K562 (cell line): Measurements from ENCODE around the gene PARD3B. TPM values are rescaled to one million over a fixed set of nuclear protein-coding genes. Genes with fewer than 3 reads are reported as not detected.

Experiments used
- ATAC-seq: fragments of 200-7000 bp; cut with Tn5 transposase; 3 replicates; pipeline ENCODE4 v1.9.1; 2020; ENCODE audit warnings: moderate library complexity
- BruUV-seq: library from RNA; stranded (reverse); fragments of 400-500 nt; replicated peaks from 2 replicates; lab custom pipeline; 2021; lab: Mats Ljungman, UMichigan
- CTCF ChIA-PET: fragments of 300-600 bp; formaldehyde crosslinking; extraction: SDS; loops from one replicate; lab custom pipeline; 2021; ENCODE audit warnings: low intra/inter-chr PET ratio; lab: Yijun Ruan, JAX
- POLR2A ChIA-PET: fragments of 300-600, 350-650 bp; sonication (Branson Sonifier 250); formaldehyde crosslinking; extraction: SDS; loops from one replicate; lab custom pipeline; 2021; ENCODE audit warnings: antibody characterized with exemption, inconsistent platforms; lab: Yijun Ruan, JAX
- DNase-seq, 4 experiments: peaks; one replicate each; pipeline versions ENCODE4 v3.0.0 to v3.0.0-alpha.2; 2011 to 2018; ENCODE audit warnings: low spot score in 3 of 4, mixed read lengths in 3 of 4; ENCODE audit errors: extremely low read depth in 1 of 4
- FAIRE-seq: peaks from 2 replicates; lab custom pipeline; 2011; peaks lifted over from hg19 to GRCh38; lab: Jason Lieb, UNC
- H2AFZ ChIP-seq: 2 replicates; pipeline ENCODE4 v1.6.0; 2011; ENCODE audit warnings: low read depth, low read length, control low read depth, inconsistent platforms
- H3K27ac ChIP-seq: fragments of 200-600 bp; 3 replicates; pipeline ENCODE4 v1.8.0; 2011; ENCODE audit warnings: low read depth, mild to moderate bottlenecking, control low read depth, inconsistent platforms, low read length, moderate library complexity, mixed read lengths; ENCODE audit errors: extremely low read depth
- H3K27me3 ChIP-seq, 2 experiments: fragments of 300-600 bp in 1 of 2; 2 replicates in 1 of 2; 3 replicates in 1 of 2; pipeline versions ENCODE4 v1.6.0 to v1.8.0; 2011; ENCODE audit warnings: inconsistent platforms in 2 of 2, low read length in 2 of 2, mild to moderate bottlenecking in 1 of 2, mixed read lengths in 1 of 2, moderate library complexity in 1 of 2; ENCODE audit not compliant: control insufficient read depth in 2 of 2, insufficient read depth in 2 of 2
- H3K36me3 ChIP-seq: fragments of 300-600 bp; 3 replicates; pipeline ENCODE4 v1.8.0; 2011; ENCODE audit warnings: mild to moderate bottlenecking, low read length, inconsistent platforms; ENCODE audit not compliant: control insufficient read depth, insufficient read depth
- H3K4me1 ChIP-seq, 2 experiments: fragments of 200-600 bp in 1 of 2; replicated peaks in 1 of 2; 2 replicates in 1 of 2; 3 replicates in 1 of 2; pipeline versions ENCODE4 v1.5.1 to v1.8.0; 2011; ENCODE audit warnings: inconsistent platforms in 2 of 2, low read length in 2 of 2, mild to moderate bottlenecking in 1 of 2, mixed read lengths in 1 of 2, moderate library complexity in 1 of 2; ENCODE audit not compliant: control insufficient read depth in 2 of 2, insufficient read depth in 2 of 2
- H3K4me2 ChIP-seq: 2 replicates; pipeline ENCODE4 v1.6.1; 2011; ENCODE audit warnings: low read length, control low read depth, inconsistent platforms, mixed read lengths; ENCODE audit not compliant: insufficient read depth
- H3K4me3 ChIP-seq: fragments of 200-600 bp; sonication (generic), shearing (Covaris generic); 2 replicates; pipeline ENCODE4 v1.5.1; 2016; ENCODE audit warnings: control low read depth, inconsistent platforms
- H3K79me2 ChIP-seq: fragments of 200-600 bp; 3 replicates; pipeline ENCODE4 v1.8.0; 2011; ENCODE audit warnings: low read length, inconsistent platforms; ENCODE audit not compliant: control insufficient read depth, insufficient read depth
- H3K9ac ChIP-seq, 2 experiments: 2 replicates each; pipeline versions ENCODE4 v1.6.0 to v1.6.1; 2011; ENCODE audit warnings: low read depth in 2 of 2, low read length in 2 of 2, control low read depth in 1 of 2, inconsistent platforms in 1 of 2, mild to moderate bottlenecking in 1 of 2, mixed read lengths in 1 of 2; ENCODE audit not compliant: insufficient read depth in 1 of 2
- H3K9me1 ChIP-seq: one replicate; pipeline ENCODE4 v1.6.0; 2011; ENCODE audit warnings: inconsistent platforms, mild to moderate bottlenecking, low read length, moderate library complexity; ENCODE audit not compliant: control insufficient read depth, insufficient read depth
- H3K9me3 ChIP-seq: replicated peaks from 2 replicates; pipeline ENCODE4 v1.5.1; 2011; ENCODE audit warnings: low read depth, low read length, inconsistent platforms; ENCODE audit not compliant: control insufficient read depth, insufficient read depth
- H4K20me1 ChIP-seq: replicated peaks from 2 replicates; pipeline ENCODE4 v1.6.1; 2011; ENCODE audit warnings: low read length, inconsistent platforms, mixed read lengths; ENCODE audit not compliant: control insufficient read depth, insufficient read depth
- ARID4B ChIP-seq: sonication (generic); formaldehyde crosslinking; IDR thresholded peaks from 2 replicates; pipeline ENCODE4 v1.8.0; 2022; ENCODE audit warnings: mild to moderate bottlenecking, missing genetic modification reagents
- ASH1L ChIP-seq: fragments of 450-650 bp; IDR thresholded peaks from 2 replicates; pipeline ENCODE4 v1.6.1; 2018; ENCODE audit warnings: borderline replicate concordance, mild to moderate bottlenecking, low read depth; ENCODE audit not compliant: partially characterized antibody
- ID3 ChIP-seq, 2 experiments: fragments of 250-450 bp in 1 of 2; fragments of 450-650 bp in 1 of 2; sonication (Bioruptor Pico) in 1 of 2; IDR thresholded peaks; 2 replicates each; pipeline versions ENCODE4 v1.6.1 to v1.8.0; 2016 to 2021; ENCODE audit warnings: mild to moderate bottlenecking in 2 of 2, moderate library complexity in 2 of 2, missing compliant biosample characterization in 1 of 2, missing genetic modification characterization in 1 of 2
- MNT ChIP-seq, 2 experiments: fragments of 450-650 bp; conservative IDR thresholded peaks; 2 replicates each; pipeline ENCODE4 v1.6.1; 2017; ENCODE audit warnings: mild to moderate bottlenecking in 2 of 2, moderate library complexity in 2 of 2
- NFE2 ChIP-seq: IDR thresholded peaks from 2 replicates; pipeline ENCODE4 v1.6.1; 2014; ENCODE audit warnings: antibody characterized with exemption, low read depth
- PATZ1 ChIP-seq: fragments of 250-450 bp; sonication (Bioruptor Pico); IDR thresholded peaks from 2 replicates; pipeline ENCODE4 v1.5.0; 2020; ENCODE audit warnings: mild to moderate bottlenecking, borderline replicate concordance
- RCOR1 ChIP-seq, 2 experiments: IDR thresholded peaks; 2 replicates each; pipeline ENCODE4 v1.6.1; 2012; ENCODE audit warnings: low read depth in 2 of 2, low read length in 2 of 2, borderline replicate concordance in 1 of 2, improper control_type of control experiment in 1 of 2
- ZNF124 ChIP-seq: sonication (generic); formaldehyde crosslinking; IDR thresholded peaks from 2 replicates; pipeline ENCODE4 v1.8.1; 2022; ENCODE audit warnings: missing genetic modification reagents
- ZNF507 ChIP-seq: conservative IDR thresholded peaks from 2 replicates; pipeline ENCODE4 v1.6.1; 2017; ENCODE audit warnings: missing genetic modification characterization, missing compliant biosample characterization
- whole genome bisulfite sequencing: fragments of 100-300 bp; shearing (Covaris generic); methylation state at CpG from one replicate; pipeline ENCODE4 v1.1.6; 2016; ENCODE audit warnings: low coverage, mixed read lengths; ENCODE audit not compliant: insufficient coverage; ENCODE audit errors: missing lambda C conversion rate; 5-methylcytosine and 5-hydroxymethylcytosine counted together
- in situ Hi-C: fragments of 300-500 bp; cut with MboI; formaldehyde crosslinking; loops from 4 replicates; pipeline ENCODE4 v1.15.0; 2018; ENCODE audit warnings: inconsistent platforms, mixed read lengths
- intact Hi-C: fragments of 100-400 bp; cut with micrococcal nuclease; formaldehyde crosslinking; loops from 2 replicates; pipeline ENCODE4 v1.14.2; 2022
- polyA plus RNA-seq, 8 experiments: library from polyadenylated mRNA; depleted of rRNA in 4 of 8; stranded (reverse) in 5 of 8; unstranded in 3 of 8; fragments of >200 nt; fragmentation: Nextera tagmentation in 2 of 8; fragmentation: Illumina TruSeq in 1 of 8; extraction: Ambion mirVana in 2 of 8; extraction: Trizol in 1 of 8; gene quantifications; 2 replicates each; pipeline versions ENCODE4 v1.2.1 to v1.2.3, GENCODE V29; 2011 to 2014; ENCODE audit warnings: inconsistent platforms in 1 of 8, missing spikeins in 1 of 8
- total RNA-seq, 7 experiments: library from RNA; depleted of rRNA in 6 of 7; stranded (reverse); fragments of >200 nt in 6 of 7; fragmentation: Illumina TruSeq in 2 of 7; extraction: Trizol in 2 of 7; gene quantifications; 2 replicates each; pipeline versions ENCODE4 v1.2.1 to v1.2.3, GENCODE V29; 2011 to 2021; ENCODE audit warnings: low replicate concordance in 1 of 7

PARD3B gene
- total and polyA plus RNA-seq, 9 of the 15 experiments (the other 6 are each of a cell fraction or from before 2014, with no cell fraction given), result 0.15 to 3.0 (median 1.1) TPM

GRCh38 chr2:205585449-205586383 is 1040.4 kb downstream of the PARD3B start:
- no peak overlapping the region for H3K9ac ChIP-seq
- no peaks in the 10 kb centered on the region for H3K9me1 ChIP-seq
- BruUV-seq, result no TSS peak
- no peak overlapping the region for H3K27ac ChIP-seq
- 1% methylated on average over 10 of the region's 10 CpGs for WGBS
- no peak overlapping the region for H3K4me2 ChIP-seq
- H3K27me3 ChIP-seq, result no peaks in the 10 kb centered on the region
- H3K4me1 ChIP-seq, result no peaks in the 10 kb centered on the region
- ChIA-PET CTCF (no interaction called here), POLR2A (interaction anchor here (0.7 kb wide), 1 partner anchor 144 kb away, joined by 3 read pairs; no protein-coding TSS in a partner anchor)
- H3K36me3 ChIP-seq, result no peaks in the 10 kb centered on the region
- DNase-seq, result no peak
- no peaks in the 10 kb centered on the region for H3K9me3 ChIP-seq
- H3K79me2 ChIP-seq, result no peaks in the 10 kb centered on the region
- intact Hi-C loops (no loop called here), in situ Hi-C loops (no loop called here)
- H2AFZ ChIP-seq, result no peak overlapping the region
- H3K4me3 ChIP-seq, result no peak overlapping the region
- no peaks in the 10 kb centered on the region for H4K20me1 ChIP-seq
- FAIRE-seq, result no peak
- no peak for ATAC-seq
- no peak for TF ChIP-seq PATZ1 (CRISPR knock-in tag)
- no peak for TF ChIP-seq ASH1L
- TF ChIP-seq ZNF507 (tag), result no peak
- no peak for TF ChIP-seq ID3 (CRISPR knock-in tag; IDR thresholded peaks at IDR 0.05)
- TF ChIP-seq ID3 (tag; IDR thresholded peaks at IDR 0.05), result no peak
- TF ChIP-seq RCOR1 (IDR thresholded peaks at IDR 0.05; ENCODE audit: borderline replicate concordance in 1 of 2, low read depth in 2 of 2, low read length in 2 of 2), result no peak
- no peak for TF ChIP-seq ZNF124 (CRISPR knock-in tag)
- no peak for TF ChIP-seq ARID4B (CRISPR knock-in tag)
- no peak for TF ChIP-seq NFE2
- TF ChIP-seq MNT (conservative IDR thresholded peaks at IDR 0.05), result no peak
